ENCODE results near the gene LINC01488. TPM values are rescaled to one million over a fixed set of nuclear protein-coding genes. Genes with fewer than 3 reads are reported as not detected.

LINC01488 gene
- total and polyA plus RNA-seq, 2 donors (not counting 1 experiment from before 2014, with no cell fraction given) = not detected

DNA sequence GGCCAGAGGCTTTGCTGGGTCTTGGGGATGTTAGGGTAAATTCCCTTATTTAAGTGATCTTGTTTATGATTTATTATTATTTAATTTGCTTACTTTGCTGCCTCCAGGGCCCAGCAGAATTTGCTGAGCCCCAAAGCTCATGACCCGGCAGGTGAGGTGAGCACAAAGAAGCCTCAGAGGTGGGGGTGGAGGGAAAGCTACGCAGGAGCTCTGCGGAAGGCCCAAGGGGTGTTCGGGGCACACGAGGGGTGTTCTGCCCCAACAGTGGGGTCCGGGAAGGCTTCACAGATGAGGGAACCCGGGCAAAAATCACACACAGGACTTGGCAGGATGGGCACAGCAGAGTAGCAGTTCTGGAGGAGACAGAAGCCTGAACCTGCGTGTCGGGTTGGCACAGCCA, 6.7 kb upstream of the LINC01488 start:
- Histone ChIP-seq H3K9me3 (ENCODE audit: control extremely low read depth in 1 of 3, control insufficient read depth in 2 of 3, insufficient read depth in 1 of 3, low read length in 2 of 3) (peaks cover 0 to 10% (median 0%) of the 10 kb centered on the region in 3 donors), H3K27ac (ENCODE audit: low read length in 2 of 2) (no peak overlapping the region), H3K36me3 (replicated peaks in 1 of 2; ENCODE audit: control extremely low read depth in 1 of 2, control insufficient read depth in 1 of 2, extremely low read depth in 1 of 2, insufficient read depth in 2 of 2, low read length in 1 of 2) (no peaks in the 10 kb centered on the region), H4K20me1 (ENCODE audit: control insufficient read depth, insufficient read depth, low read length, poor library complexity, severe bottlenecking) (no peaks in the 10 kb centered on the region), H3K4me3 (ENCODE audit: control extremely low read depth in 1 of 5, extremely low read depth in 1 of 5, insufficient read depth in 1 of 5, low read depth in 2 of 5, low read length in 4 of 5) (no peak overlapping the region), H3K4me1 (ENCODE audit: control insufficient read depth in 2 of 2, insufficient read depth in 2 of 2, low read length in 2 of 2) (no peaks in the 10 kb centered on the region), H3K27me3 (replicated peaks in 1 of 4; ENCODE audit: control extremely low read depth in 1 of 4, control insufficient read depth in 3 of 4, insufficient read depth in 4 of 4, low read length in 3 of 4) (no peaks in the 10 kb centered on the region), H3K4me2 (replicated peaks; ENCODE audit: low read depth, low read length, poor library complexity, severe bottlenecking) (no peak overlapping the region), H3K79me2 (ENCODE audit: control insufficient read depth, insufficient read depth, low read length) (no peaks in the 10 kb centered on the region), H3K9ac (ENCODE audit: low read length) (no peak overlapping the region), H2AFZ (ENCODE audit: insufficient read depth, low read depth, low read length, poor library complexity, severe bottlenecking) (no peak overlapping the region)
- POLR2A ChIA-PET = no interaction called here
- ATAC-seq (ENCODE audit: low read depth) (no peak), DNase-seq (no peak)
- Mint-ChIP-seq H3K9me3 (ENCODE audit: insufficient read depth) (no peaks in the 10 kb centered on the region), H3K27ac (no peak overlapping the region), H3K27me3 (peaks cover 8% of the 10 kb centered on the region), H3K4me3 (no peak overlapping the region), H3K4me1 (no peaks in the 10 kb centered on the region)
- WGBS (ENCODE audit: insufficient coverage) = 94% methylated on average over 9 of the region's 9 CpGs
- intact Hi-C loops (cut with micrococcal nuclease) = no loop called here
- TF ChIP-seq, protein P1, sequence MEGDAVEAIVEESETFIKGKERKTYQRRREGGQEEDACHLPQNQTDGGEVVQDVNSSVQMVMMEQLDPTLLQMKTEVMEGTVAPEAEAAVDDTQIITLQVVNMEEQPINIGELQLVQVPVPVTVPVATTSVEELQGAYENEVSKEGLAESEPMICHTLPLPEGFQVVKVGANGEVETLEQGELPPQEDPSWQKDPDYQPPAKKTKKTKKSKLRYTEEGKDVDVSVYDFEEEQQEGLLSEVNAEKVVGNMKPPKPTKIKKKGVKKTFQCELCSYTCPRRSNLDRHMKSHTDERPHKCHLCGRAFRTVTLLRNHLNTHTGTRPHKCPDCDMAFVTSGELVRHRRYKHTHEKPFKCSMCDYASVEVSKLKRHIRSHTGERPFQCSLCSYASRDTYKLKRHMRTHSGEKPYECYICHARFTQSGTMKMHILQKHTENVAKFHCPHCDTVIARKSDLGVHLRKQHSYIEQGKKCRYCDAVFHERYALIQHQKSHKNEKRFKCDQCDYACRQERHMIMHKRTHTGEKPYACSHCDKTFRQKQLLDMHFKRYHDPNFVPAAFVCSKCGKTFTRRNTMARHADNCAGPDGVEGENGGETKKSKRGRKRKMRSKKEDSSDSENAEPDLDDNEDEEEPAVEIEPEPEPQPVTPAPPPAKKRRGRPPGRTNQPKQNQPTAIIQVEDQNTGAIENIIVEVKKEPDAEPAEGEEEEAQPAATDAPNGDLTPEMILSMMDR (IDR thresholded peaks at IDR 0.05) = no peak
- no peak for TF ChIP-seq EZH2 (IDR thresholded peaks at IDR 0.05; ENCODE audit: borderline replicate concordance, insufficient read depth, low read depth, low read length, poor library complexity, severe bottlenecking)
- CTCF ChIA-PET = no interaction called here

- H3K27ac Mint-ChIP-seq = no peak overlapping the region
- ChIA-PET POLR2A (no interaction called here), CTCF (no interaction called here)
- no peak overlapping the region for H2AFZ ChIP-seq (ENCODE audit: insufficient read depth, low read depth, low read length, poor library complexity, severe bottlenecking)
- TF ChIP-seq, protein P1 (IDR thresholded peaks at IDR 0.05) = no peak
- no peak for TF ChIP-seq EZH2 (IDR thresholded peaks at IDR 0.05; ENCODE audit: borderline replicate concordance, insufficient read depth, low read depth, low read length, poor library complexity, severe bottlenecking)
- no peaks in the 10 kb centered on the region for H3K27me3 ChIP-seq (replicated peaks in 1 of 4; ENCODE audit: control extremely low read depth in 1 of 4, control insufficient read depth in 3 of 4, insufficient read depth in 4 of 4, low read length in 3 of 4)
- H3K9me3 Mint-ChIP-seq (ENCODE audit: insufficient read depth) = no peaks in the 10 kb centered on the region
- H3K27me3 Mint-ChIP-seq = peaks cover 8% of the 10 kb centered on the region
- H3K4me3 Mint-ChIP-seq = no peak overlapping the region
- peaks cover 0 to 10% (median 0%) of the 10 kb centered on the region in 3 donors for H3K9me3 ChIP-seq (ENCODE audit: control extremely low read depth in 1 of 3, control insufficient read depth in 2 of 3, insufficient read depth in 1 of 3, low read length in 2 of 3)
- ATAC-seq (ENCODE audit: low read depth) (no peak), DNase-seq (no peak)
- no peaks in the 10 kb centered on the region for H3K4me1 Mint-ChIP-seq
- H3K4me3 ChIP-seq (ENCODE audit: control extremely low read depth in 1 of 5, extremely low read depth in 1 of 5, insufficient read depth in 1 of 5, low read depth in 2 of 5, low read length in 4 of 5) = no peak overlapping the region
- H3K4me2 ChIP-seq (replicated peaks; ENCODE audit: low read depth, low read length, poor library complexity, severe bottlenecking) = no peak overlapping the region
- H3K27ac ChIP-seq (ENCODE audit: low read length in 2 of 2) = no peak overlapping the region
- intact Hi-C loops (cut with micrococcal nuclease) = no loop called here
- no peaks in the 10 kb centered on the region for H4K20me1 ChIP-seq (ENCODE audit: control insufficient read depth, insufficient read depth, low read length, poor library complexity, severe bottlenecking)
- WGBS (ENCODE audit: insufficient coverage) = 89% methylated on average over 15 of the region's 19 CpGs
- H3K36me3 ChIP-seq (replicated peaks in 1 of 2; ENCODE audit: control extremely low read depth in 1 of 2, control insufficient read depth in 1 of 2, extremely low read depth in 1 of 2, insufficient read depth in 2 of 2, low read length in 1 of 2) = no peaks in the 10 kb centered on the region
- no peaks in the 10 kb centered on the region for H3K79me2 ChIP-seq (ENCODE audit: control insufficient read depth, insufficient read depth, low read length)
- no peak overlapping the region for H3K9ac ChIP-seq (ENCODE audit: low read length)
- H3K4me1 ChIP-seq (ENCODE audit: control insufficient read depth in 2 of 2, insufficient read depth in 2 of 2, low read length in 2 of 2) = no peaks in the 10 kb centered on the region
Measured at GRCh38 chr11:69475141-69475865, 6.2 kb upstream of the LINC01488 start.

Measured in B cell (primary cell).